ENCODE measurements around the gene HOXC12. TPM values are rescaled to one million over a fixed set of nuclear protein-coding genes. Genes with fewer than 3 reads are reported as not detected.
A peak's percentile ranks its signal among the peaks of the same experiment; 100 is the strongest.

HOXC12 gene
- total RNA-seq, 2 experiments from 2014 or later = not detected

GRCh38 chr12:53985692-53985993, 30.9 kb downstream of the HOXC12 start:
- intact Hi-C loops (cut with micrococcal nuclease; ENCODE audit: unreplicated experiment) = loop anchor here (10.0 kb wide), 2 partner anchors 191 to 281 kb away; no protein-coding TSS in a partner anchor
- Histone ChIP-seq H3K4me2 (ENCODE audit: low read length) (peak overlapping the region; percentile 14; the same call in 1 of the 2 replicates), H3K4me1 (ENCODE audit: insufficient read depth, low read length, poor library complexity, severe bottlenecking) (peaks cover 49% of the 10 kb centered on the region), H3K27ac (ENCODE audit: low read depth, low read length, poor library complexity, severe bottlenecking) (no peak overlapping the region), H3K9me2 (ENCODE audit: insufficient read depth, low read length) (no peaks in the 10 kb centered on the region), H4K20me1 (ENCODE audit: insufficient read depth, low read length) (no peaks in the 10 kb centered on the region), H3K79me2 (ENCODE audit: insufficient read depth, low read depth, low read length) (no peaks in the 10 kb centered on the region), H2AFZ (ENCODE audit: low read length) (no peak overlapping the region), H3K9me3 (ENCODE audit: low read length) (no peaks in the 10 kb centered on the region), H3K4me3 (ENCODE audit: low read depth, low read length, poor library complexity, severe bottlenecking) (no peak overlapping the region), H3K36me3 (ENCODE audit: insufficient read depth, low read length) (no peaks in the 10 kb centered on the region)
- DNase-seq (ENCODE audit: low spot score) = no peak
- TF ChIP-seq EZH2phosphoT487 (IDR thresholded peaks at IDR 0.05; ENCODE audit: borderline replicate concordance, low read depth, low read length) = no peak
- TF ChIP-seq CTCF (conservative IDR thresholded peaks at IDR 0.05; ENCODE audit: low read length) = no peak
- no TSS peak for BruUV-seq (replicated peaks)
- POLR2A ChIA-PET = interaction anchor here (0.6 kb wide), 2 partner anchors 31 to 43 kb away, joined by 4 to 6 read pairs; no protein-coding TSS in a partner anchor
- CTCF ChIA-PET (ENCODE audit: unreplicated experiment) = interaction anchor here (0.6 kb wide), 1 partner anchor 223 kb away, joined by 3 read pairs; no protein-coding TSS in a partner anchor

GRCh38 chr12:53985994-53986685, 31.4 kb downstream of the HOXC12 start:
- Histone ChIP-seq H3K4me2 (ENCODE audit: low read length) (peak overlapping the region; percentile 14; the same call in 1 of the 2 replicates), H2AFZ (ENCODE audit: low read length) (no peak overlapping the region), H3K79me2 (ENCODE audit: insufficient read depth, low read depth, low read length) (no peaks in the 10 kb centered on the region), H3K36me3 (ENCODE audit: insufficient read depth, low read length) (no peaks in the 10 kb centered on the region), H3K4me1 (ENCODE audit: insufficient read depth, low read length, poor library complexity, severe bottlenecking) (peaks cover 49% of the 10 kb centered on the region), H3K9me3 (ENCODE audit: low read length) (no peaks in the 10 kb centered on the region), H3K4me3 (ENCODE audit: low read depth, low read length, poor library complexity, severe bottlenecking) (no peak overlapping the region), H4K20me1 (ENCODE audit: insufficient read depth, low read length) (no peaks in the 10 kb centered on the region), H3K27ac (ENCODE audit: low read depth, low read length, poor library complexity, severe bottlenecking) (no peak overlapping the region), H3K9me2 (ENCODE audit: insufficient read depth, low read length) (no peaks in the 10 kb centered on the region)
- ChIA-PET POLR2A (interaction anchor here (0.6 kb wide), 2 partner anchors 9 to 44 kb away, joined by 3 to 6 read pairs; no protein-coding TSS in a partner anchor), CTCF (ENCODE audit: unreplicated experiment) (interaction anchor here (0.6 kb wide), 1 partner anchor 222 kb away, joined by 3 read pairs; no protein-coding TSS in a partner anchor)
- peak; percentile 35 for DNase-seq (ENCODE audit: low spot score)
- intact Hi-C loops (cut with micrococcal nuclease; ENCODE audit: unreplicated experiment) = loop anchor here (10.0 kb wide), 2 partner anchors 191 to 281 kb away; no protein-coding TSS in a partner anchor
- no peak for TF ChIP-seq EZH2phosphoT487 (IDR thresholded peaks at IDR 0.05; ENCODE audit: borderline replicate concordance, low read depth, low read length)
- no peak for TF ChIP-seq CTCF (conservative IDR thresholded peaks at IDR 0.05; ENCODE audit: low read length)
- BruUV-seq (replicated peaks) = no TSS peak

Data from OCI-LY7 (cell line).